ENCODE measurements around the gene RAET1E.
"Not testable (repeated sequence)": the region's sequence is repeated elsewhere in the genome, so short reads cannot be mapped to it uniquely, and the experiment has no call there.

RAET1E gene

GRCh38 chr6:149860513-149860833 lies 37.4 kb downstream of the RAET1E start:
- DNase-seq: no peak

- no peak for DNase-seq
Observed at GRCh38 chr6:149859938-149860337, 38.0 kb downstream of the RAET1E start.

GRCh38 chr6:149859368-149859767 lies 38.5 kb downstream of the RAET1E start:
- peak; percentile 8 for DNase-seq

GRCh38 chr6:149857541-149857940 lies 40.4 kb downstream of the RAET1E start:
- DNase-seq: no peak

- no peak for DNase-seq
Observed at GRCh38 chr6:149856256-149856994, 41.5 kb downstream of the RAET1E start.

- DNase-seq: no peak
Observed at GRCh38 chr6:149855741-149856140, 42.2 kb downstream of the RAET1E start.

GRCh38 chr6:149855040-149855654 lies 42.8 kb downstream of the RAET1E start:
- DNase-seq: no peak

- DNase-seq: no peak
Observed at GRCh38 chr6:149854532-149854931, 43.4 kb downstream of the RAET1E start.

- not testable (repeated sequence) for DNase-seq
Observed at GRCh38 chr6:149854017-149854416, 43.9 kb downstream of the RAET1E start.

- peak; percentile 31 for DNase-seq
Observed at GRCh38 chr6:149852881-149853280, 45.0 kb downstream of the RAET1E start.

- DNase-seq: no peak
Observed at GRCh38 chr6:149852180-149852579, 45.7 kb downstream of the RAET1E start.

GRCh38 chr6:149851461-149852110 lies 46.3 kb downstream of the RAET1E start:
- no peak for DNase-seq

- DNase-seq: not testable (repeated sequence)
Observed at GRCh38 chr6:149848343-149848742, 49.6 kb downstream of the RAET1E start.
